ENCODE results near the gene ID3. TPM values are rescaled to one million over a fixed set of nuclear protein-coding genes. Genes with fewer than 3 reads are reported as not detected.
"Not testable (repeated sequence)": the region's sequence is repeated elsewhere in the genome, so short reads cannot be mapped to it uniquely, and the experiment has no call there.

ID3 gene
- total and polyA plus RNA-seq, 10 donors = 49.5 to 122 (median 71.6) TPM

- intact Hi-C loops (cut with DNase I; ENCODE audit: low total_unique reads) = no loop called here
- 66 to 82% (median 78%) methylated on average over 5 of the region's 5 CpGs for WGBS, 5 donors
- H3K4me3 ChIP-seq = no peak overlapping the region
- H3K4me1 ChIP-seq = peaks cover 39 to 73% (median 54%) of the 10 kb centered on the region in 6 donors
- H3K27ac ChIP-seq = peak overlapping the region in 3 of 8 donors; percentile 5 to 87 (median 75)
- H3K36me3 ChIP-seq = no peaks in the 10 kb centered on the region
- DNase-seq = no peak
- H3K27me3 ChIP-seq (replicated peaks in 1 of 7) = no peaks in the 10 kb centered on the region
- TF ChIP-seq POLR2A (IDR thresholded peaks at IDR 0.05) (no peak), CTCF (IDR thresholded peaks at IDR 0.05 in 8 of 11, conservative IDR thresholded peaks at IDR 0.05 in 3 of 11) (no peak), POLR2AphosphoS5 (IDR thresholded peaks at IDR 0.05) (no peak)
- H3K9me3 ChIP-seq = no peaks in the 10 kb centered on the region
These were observed 30.3 kb upstream of the ID3 start for GRCh38 chr1:23589585-23589986.

- Histone ChIP-seq H3K27ac (peak overlapping the region in 2 of 8 donors; percentile 75 to 87), H3K36me3 (no peaks in the 10 kb centered on the region), H3K4me3 (no peak overlapping the region), H3K9me3 (no peaks in the 10 kb centered on the region), H3K27me3 (replicated peaks in 1 of 7) (no peaks in the 10 kb centered on the region), H3K4me1 (peaks cover 32 to 67% (median 49%) of the 10 kb centered on the region in 6 donors)
- no peak for DNase-seq
- intact Hi-C loops (cut with DNase I; ENCODE audit: low total_unique reads) = no loop called here
- 73 to 80% (median 78%) methylated on average over 11 of the region's 11 CpGs for WGBS, 5 donors
- TF ChIP-seq POLR2AphosphoS5 (IDR thresholded peaks at IDR 0.05) (peak in 1 of 3 donors; percentile 15), CTCF (IDR thresholded peaks at IDR 0.05 in 8 of 11, conservative IDR thresholded peaks at IDR 0.05 in 3 of 11) (no peak)
These were observed 29.6 kb upstream of the ID3 start for GRCh38 chr1:23588749-23589548.

- H3K27me3 ChIP-seq (replicated peaks in 1 of 7) = no peaks in the 10 kb centered on the region
- 73 to 86% (median 77%) methylated on average over 10 of the region's 10 CpGs for WGBS, 5 donors
- H3K9me3 ChIP-seq = no peaks in the 10 kb centered on the region
- peak; percentile 31 for DNase-seq
- intact Hi-C loops (cut with DNase I; ENCODE audit: low total_unique reads) = no loop called here
- H3K36me3 ChIP-seq = no peaks in the 10 kb centered on the region
- H3K4me3 ChIP-seq = no peak overlapping the region
- H3K27ac ChIP-seq = peak overlapping the region in 2 of 8 donors; percentile 14 to 47
- peaks cover 9 to 55% (median 19%) of the 10 kb centered on the region in 6 donors for H3K4me1 ChIP-seq
- TF ChIP-seq POLR2AphosphoS5 (IDR thresholded peaks at IDR 0.05) (no peak), CTCF (IDR thresholded peaks at IDR 0.05 in 8 of 11, conservative IDR thresholded peaks at IDR 0.05 in 3 of 11) (no peak), POLR2A (IDR thresholded peaks at IDR 0.05) (no peak)
These were observed 26.2 kb upstream of the ID3 start for GRCh38 chr1:23585321-23586022.

GRCh38 chr1:23583727-23584126, 24.4 kb upstream of the ID3 start:
- H3K9me3 ChIP-seq; DNase-seq; H3K27me3 ChIP-seq (replicated peaks in 1 of 7); intact Hi-C loops (cut with DNase I; ENCODE audit: low total_unique reads); H3K4me3 ChIP-seq; H3K36me3 ChIP-seq: not testable (repeated sequence)
- Histone ChIP-seq H3K27ac (peak overlapping the region in 2 of 8 donors; percentile 3 to 47), H3K4me1 (peaks cover 3 to 55% (median 9%) of the 10 kb centered on the region in 6 donors)
